ENCODE results near the gene IRAG1. TPM values are rescaled to one million over a fixed set of nuclear protein-coding genes. Genes with fewer than 3 reads are reported as not detected.

IRAG1 gene
- total RNA-seq, 6 experiments from 2014 or later: 1.2 to 2.3 (median 1.4) TPM

DNA sequence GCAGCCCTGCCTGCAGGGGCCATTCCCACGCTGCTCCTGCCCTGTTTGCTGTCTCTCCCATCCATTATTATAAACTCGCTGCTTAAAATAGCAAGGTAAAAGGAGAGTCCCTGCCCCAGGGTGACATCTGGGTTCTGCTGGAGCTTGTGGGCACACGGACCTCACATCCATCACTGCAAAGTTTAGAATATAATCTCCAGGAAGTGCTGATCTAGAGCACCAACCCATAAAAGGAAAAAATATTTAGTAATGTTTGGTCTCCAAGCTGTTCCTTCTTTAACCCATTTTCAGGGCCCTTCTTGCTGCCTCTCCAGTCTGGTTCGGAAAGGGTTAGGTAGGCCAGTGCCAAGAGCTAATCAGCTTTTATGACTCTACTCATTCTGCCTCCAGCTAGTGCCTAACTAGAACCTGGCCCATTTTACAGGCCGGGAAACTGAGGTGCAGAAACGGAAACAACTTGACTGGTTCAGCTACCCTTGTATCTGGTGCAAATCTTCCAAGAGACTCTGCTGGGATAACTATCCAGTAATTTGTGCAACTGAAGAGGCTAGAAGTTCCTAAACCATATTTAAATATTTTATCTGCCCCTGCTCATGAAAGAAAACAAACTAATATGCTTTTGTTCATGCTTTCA, 37.5 kb downstream of the IRAG1 start:
- Histone ChIP-seq H3K9me3 (no peaks in the 10 kb centered on the region), H3K4me3 (no peak overlapping the region), H3K27me3 (no peaks in the 10 kb centered on the region), H3K4me1 (no peaks in the 10 kb centered on the region), H3K36me3 (no peaks in the 10 kb centered on the region), H3K27ac (no peak overlapping the region)
- ATAC-seq (no peak), DNase-seq (no peak)
- no peak for TF ChIP-seq POLR2A (IDR thresholded peaks at IDR 0.05)
- TF ChIP-seq, protein P1, sequence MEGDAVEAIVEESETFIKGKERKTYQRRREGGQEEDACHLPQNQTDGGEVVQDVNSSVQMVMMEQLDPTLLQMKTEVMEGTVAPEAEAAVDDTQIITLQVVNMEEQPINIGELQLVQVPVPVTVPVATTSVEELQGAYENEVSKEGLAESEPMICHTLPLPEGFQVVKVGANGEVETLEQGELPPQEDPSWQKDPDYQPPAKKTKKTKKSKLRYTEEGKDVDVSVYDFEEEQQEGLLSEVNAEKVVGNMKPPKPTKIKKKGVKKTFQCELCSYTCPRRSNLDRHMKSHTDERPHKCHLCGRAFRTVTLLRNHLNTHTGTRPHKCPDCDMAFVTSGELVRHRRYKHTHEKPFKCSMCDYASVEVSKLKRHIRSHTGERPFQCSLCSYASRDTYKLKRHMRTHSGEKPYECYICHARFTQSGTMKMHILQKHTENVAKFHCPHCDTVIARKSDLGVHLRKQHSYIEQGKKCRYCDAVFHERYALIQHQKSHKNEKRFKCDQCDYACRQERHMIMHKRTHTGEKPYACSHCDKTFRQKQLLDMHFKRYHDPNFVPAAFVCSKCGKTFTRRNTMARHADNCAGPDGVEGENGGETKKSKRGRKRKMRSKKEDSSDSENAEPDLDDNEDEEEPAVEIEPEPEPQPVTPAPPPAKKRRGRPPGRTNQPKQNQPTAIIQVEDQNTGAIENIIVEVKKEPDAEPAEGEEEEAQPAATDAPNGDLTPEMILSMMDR (IDR thresholded peaks at IDR 0.05): no peak
- WGBS (ENCODE audit: insufficient coverage, low coverage, low lambda C conversion rate, missing lambda C conversion rate): 35% methylated on average over 6 of the region's 6 CpGs
- intact Hi-C loops (cut with DNase I): loop anchor here in 1 of 2 donors (10.0 kb wide), 1 partner anchor 241 kb away; no protein-coding TSS in a partner anchor

DNA sequence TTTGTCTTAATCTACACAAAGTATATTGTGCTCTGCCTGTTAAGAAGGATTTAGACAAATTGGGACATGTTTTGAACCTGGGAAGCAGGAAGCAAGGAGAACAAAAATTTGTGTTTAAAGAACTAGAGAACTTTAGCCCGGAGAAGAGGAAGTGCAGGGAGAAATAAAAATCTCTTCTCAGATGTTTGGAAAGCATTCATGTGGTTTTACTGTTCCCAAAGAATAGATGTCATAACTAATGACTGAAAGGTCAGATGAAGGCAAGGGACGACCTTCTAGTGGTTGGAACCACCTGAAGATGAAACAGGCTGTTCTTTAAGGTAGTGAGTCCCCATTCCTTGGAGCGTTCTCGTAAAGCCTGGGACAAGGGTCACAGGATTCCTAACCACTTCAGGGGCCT, 38.3 kb downstream of the IRAG1 start:
- DNase-seq (no peak), ATAC-seq (no peak)
- H3K27me3 ChIP-seq: no peaks in the 10 kb centered on the region
- no peaks in the 10 kb centered on the region for H3K36me3 ChIP-seq
- no peak for TF ChIP-seq POLR2A (IDR thresholded peaks at IDR 0.05)
- TF ChIP-seq, protein P1 (IDR thresholded peaks at IDR 0.05): no peak
- H3K27ac ChIP-seq: no peak overlapping the region
- intact Hi-C loops (cut with DNase I): loop anchor here in 1 of 2 donors (10.0 kb wide), 1 partner anchor 240 kb away; no protein-coding TSS in a partner anchor
- no peaks in the 10 kb centered on the region for H3K4me1 ChIP-seq
- H3K9me3 ChIP-seq: no peaks in the 10 kb centered on the region
- H3K4me3 ChIP-seq: no peak overlapping the region
- WGBS (ENCODE audit: insufficient coverage, low coverage, low lambda C conversion rate, missing lambda C conversion rate): 44% methylated on average over 4 of the region's 4 CpGs

DNA sequence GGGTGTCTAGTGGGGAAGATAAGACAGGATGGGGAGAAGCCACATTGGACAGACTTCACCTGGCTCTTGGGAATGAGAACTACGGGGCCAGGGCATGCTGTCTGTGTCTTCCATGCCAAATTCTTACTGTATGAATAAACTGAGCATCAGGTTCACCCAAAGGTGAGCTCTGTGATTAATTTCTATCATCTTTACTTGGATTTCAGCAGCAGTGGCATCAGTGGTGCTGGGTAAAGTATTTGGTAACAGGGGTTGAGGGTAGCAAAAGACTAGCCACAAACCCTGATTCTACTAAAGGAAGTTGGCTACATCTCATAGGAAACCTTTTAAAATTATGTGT, 38.8 kb downstream of the IRAG1 start:
- DNase-seq (no peak), ATAC-seq (no peak)
- no peaks in the 10 kb centered on the region for H3K9me3 ChIP-seq
- intact Hi-C loops (cut with DNase I): loop anchor here in 1 of 2 donors (10.0 kb wide), 1 partner anchor 240 kb away; no protein-coding TSS in a partner anchor
- H3K4me3 ChIP-seq: no peak overlapping the region
- WGBS (ENCODE audit: insufficient coverage, low coverage, low lambda C conversion rate, missing lambda C conversion rate): 71% methylated on average over 1 of the region's 1 CpG
- H3K27ac ChIP-seq: no peak overlapping the region
- TF ChIP-seq, protein P1 (IDR thresholded peaks at IDR 0.05): no peak
- no peak for TF ChIP-seq POLR2A (IDR thresholded peaks at IDR 0.05)
- no peaks in the 10 kb centered on the region for H3K27me3 ChIP-seq
- no peaks in the 10 kb centered on the region for H3K4me1 ChIP-seq
- no peaks in the 10 kb centered on the region for H3K36me3 ChIP-seq

DNA sequence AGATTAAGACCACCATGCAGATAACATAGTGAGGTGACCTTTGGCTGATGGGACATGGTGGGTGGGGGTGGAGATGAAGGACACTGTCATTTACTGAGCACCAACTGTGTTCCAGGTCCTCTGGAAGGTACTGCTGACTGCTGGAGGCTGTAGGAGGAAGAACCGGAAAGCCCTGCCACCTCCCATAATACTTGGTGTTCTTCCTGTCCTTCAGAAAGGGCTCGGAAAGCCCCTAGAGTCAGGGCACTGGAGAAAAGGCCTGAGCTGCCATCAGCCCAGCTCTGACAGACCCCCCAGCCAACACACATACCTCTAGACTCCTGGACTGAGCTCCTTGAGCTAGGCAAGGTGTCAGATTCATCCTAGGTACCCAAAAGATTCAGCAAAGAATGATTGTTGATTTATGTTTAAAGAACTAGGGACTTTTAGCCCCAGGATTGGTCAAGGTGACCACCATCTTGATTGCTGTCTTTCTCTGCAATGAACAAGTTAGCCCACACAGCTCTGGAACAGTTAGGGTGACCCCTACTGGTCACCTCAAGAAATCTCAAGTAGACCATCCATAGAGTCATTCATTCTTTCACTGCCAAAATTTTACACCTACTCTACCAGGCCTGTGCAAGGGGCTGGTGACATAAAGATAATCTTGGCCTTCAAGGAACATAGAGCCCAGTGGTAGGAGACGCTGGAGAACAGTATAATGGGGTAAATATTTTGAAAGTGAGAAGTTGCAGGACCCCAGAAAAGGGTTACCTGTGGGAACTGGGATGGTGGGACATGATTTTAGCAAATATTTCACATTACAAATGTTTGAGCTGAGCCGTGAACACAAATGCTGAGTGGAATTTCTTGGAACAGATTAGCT, 39.4 kb downstream of the IRAG1 start:
- H3K27ac ChIP-seq: no peak overlapping the region
- ATAC-seq: peak; percentile 70 to 89 (median 80)
- no peak overlapping the region for H3K4me3 ChIP-seq
- no peaks in the 10 kb centered on the region for H3K4me1 ChIP-seq
- no peaks in the 10 kb centered on the region for H3K27me3 ChIP-seq
- no peak for DNase-seq
- 47% methylated on average over 3 of the region's 4 CpGs for WGBS (ENCODE audit: insufficient coverage, low coverage, low lambda C conversion rate, missing lambda C conversion rate)
- intact Hi-C loops (cut with DNase I): loop anchor here in 1 of 2 donors (10.0 kb wide), 1 partner anchor 239 kb away; no protein-coding TSS in a partner anchor
- no peaks in the 10 kb centered on the region for H3K9me3 ChIP-seq
- TF ChIP-seq POLR2A (IDR thresholded peaks at IDR 0.05): no peak
- TF ChIP-seq, protein P1 (IDR thresholded peaks at IDR 0.05): peak; percentile 65 to 78 (median 66)
- no peaks in the 10 kb centered on the region for H3K36me3 ChIP-seq

All from right lobe of liver (tissue), 6 donors.